HG02852 (cell line): ENCODE measurements around the gene FOS.
"Not testable (repeated sequence)": the region's sequence is repeated elsewhere in the genome, so short reads cannot be mapped to it uniquely, and the experiment has no call there.

ENCODE experiments used
- ATAC-seq: cut with Tn5 transposase; IDR thresholded peaks from one replicate; pipeline ENCODE4 v1.9.1; 2021; ENCODE audit warnings: mild to moderate bottlenecking, moderate library complexity; ENCODE audit not compliant: unreplicated experiment

The FOS gene

GRCh38 chr14:75274899-75275569 is 3.6 kb upstream of the FOS start:
- ATAC-seq: no peak

GRCh38 chr14:75275598-75275997 is 3.0 kb upstream of the FOS start:
- ATAC-seq: no peak

DNA sequence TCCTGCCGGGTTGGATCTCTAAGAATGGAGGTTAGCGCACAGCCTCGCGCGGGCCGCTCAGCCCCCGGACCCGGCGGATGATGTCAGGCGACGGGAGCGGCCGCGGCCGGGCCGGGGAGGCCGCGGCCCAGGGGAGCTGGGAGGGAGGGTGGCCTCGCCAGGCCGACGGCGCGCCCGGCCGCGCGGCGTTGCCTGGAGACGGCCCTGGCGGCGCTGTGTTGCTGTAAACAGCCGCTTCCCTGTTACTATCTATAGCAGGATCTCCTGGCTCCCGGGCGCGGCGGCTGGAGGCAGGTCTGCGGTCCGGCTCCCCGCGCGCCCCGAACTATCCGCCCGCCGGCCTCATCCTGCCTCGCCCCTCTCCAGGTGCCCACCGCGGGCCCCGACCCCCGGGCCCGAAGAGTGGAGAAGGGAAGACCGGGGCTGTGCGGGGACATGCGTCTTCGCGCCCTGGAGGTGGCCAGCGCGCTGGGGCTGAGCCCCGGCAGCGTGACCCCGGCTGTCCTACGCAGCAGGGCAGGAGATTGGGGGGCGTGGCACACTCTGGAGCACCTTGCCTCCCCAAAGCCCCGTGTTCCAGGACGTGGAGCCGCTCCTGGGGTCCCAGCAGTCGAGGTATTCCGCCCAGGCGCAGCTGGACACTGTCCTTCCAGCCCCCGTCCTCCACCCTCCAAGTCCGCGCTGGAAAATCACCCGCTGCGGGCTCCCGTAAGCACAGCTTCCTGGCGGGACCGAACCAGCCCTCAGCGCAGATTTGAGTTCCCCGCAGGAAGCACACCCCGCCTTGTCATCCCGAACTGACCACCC is 1.4 kb upstream of the FOS start:
- ATAC-seq: no peak

DNA sequence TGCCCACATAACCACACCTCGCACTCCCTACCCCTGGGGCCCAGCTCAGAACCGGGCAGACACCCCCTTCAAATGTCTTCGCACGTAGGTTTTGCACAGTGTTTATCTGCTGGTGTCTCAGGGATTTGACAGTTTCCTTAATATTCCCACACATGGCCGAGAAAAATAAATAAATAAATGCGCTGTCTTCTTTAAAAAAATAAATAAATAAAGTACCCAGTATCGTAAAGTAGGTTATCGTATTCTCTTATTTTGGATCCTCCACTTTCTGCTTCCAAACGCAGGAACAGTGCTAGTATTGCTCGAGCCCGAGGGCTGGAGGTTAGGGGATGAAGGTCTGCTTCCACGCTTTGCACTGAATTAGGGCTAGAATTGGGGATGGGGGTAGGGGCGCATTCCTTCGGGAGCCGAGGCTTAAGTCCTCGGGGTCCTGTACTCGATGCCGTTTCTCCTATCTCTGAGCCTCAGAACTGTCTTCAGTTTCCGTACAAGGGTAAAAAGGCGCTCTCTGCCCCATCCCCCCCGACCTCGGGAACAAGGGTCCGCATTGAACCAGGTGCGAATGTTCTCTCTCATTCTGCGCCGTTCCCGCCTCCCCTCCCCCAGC is 710 bp upstream of the FOS start:
- peak; percentile 3 for ATAC-seq

GRCh38 chr14:75279153-75279762 is 630 bp downstream of the FOS start:
- no peak for ATAC-seq

DNA sequence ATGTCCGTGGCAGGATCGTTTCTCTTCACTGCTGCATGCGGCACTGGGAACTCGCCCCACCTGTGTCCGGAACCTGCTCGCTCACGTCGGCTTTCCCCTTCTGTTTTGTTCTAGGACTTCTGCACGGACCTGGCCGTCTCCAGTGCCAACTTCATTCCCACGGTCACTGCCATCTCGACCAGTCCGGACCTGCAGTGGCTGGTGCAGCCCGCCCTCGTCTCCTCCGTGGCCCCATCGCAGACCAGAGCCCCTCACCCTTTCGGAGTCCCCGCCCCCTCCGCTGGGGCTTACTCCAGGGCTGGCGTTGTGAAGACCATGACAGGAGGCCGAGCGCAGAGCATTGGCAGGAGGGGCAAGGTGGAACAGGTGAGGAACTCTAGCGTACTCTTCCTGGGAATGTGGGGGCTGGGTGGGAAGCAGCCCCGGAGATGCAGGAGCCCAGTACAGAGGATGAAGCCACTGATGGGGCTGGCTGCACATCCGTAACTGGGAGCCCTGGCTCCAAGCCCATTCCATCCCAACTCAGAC is 1.2 kb downstream of the FOS start:
- no peak for ATAC-seq

- no peak for ATAC-seq
Measured at GRCh38 chr14:75280291-75280830, 1.7 kb downstream of the FOS start.

- no peak for ATAC-seq
Measured at GRCh38 chr14:75280831-75281653, 2.4 kb downstream of the FOS start.

DNA sequence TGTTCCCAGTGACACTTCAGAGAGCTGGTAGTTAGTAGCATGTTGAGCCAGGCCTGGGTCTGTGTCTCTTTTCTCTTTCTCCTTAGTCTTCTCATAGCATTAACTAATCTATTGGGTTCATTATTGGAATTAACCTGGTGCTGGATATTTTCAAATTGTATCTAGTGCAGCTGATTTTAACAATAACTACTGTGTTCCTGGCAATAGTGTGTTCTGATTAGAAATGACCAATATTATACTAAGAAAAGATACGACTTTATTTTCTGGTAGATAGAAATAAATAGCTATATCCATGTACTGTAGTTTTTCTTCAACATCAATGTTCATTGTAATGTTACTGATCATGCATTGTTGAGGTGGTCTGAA is 3.0 kb downstream of the FOS start:
- no peak for ATAC-seq

- ATAC-seq: no peak
Measured at GRCh38 chr14:75282170-75282554, 3.5 kb downstream of the FOS start.

- not testable (repeated sequence) for ATAC-seq
Measured at GRCh38 chr14:75282555-75283161, 4.0 kb downstream of the FOS start.

- no peak for ATAC-seq
Measured at GRCh38 chr14:75283162-75283832, 4.7 kb downstream of the FOS start.

GRCh38 chr14:75283833-75284563 is 5.4 kb downstream of the FOS start:
- ATAC-seq: no peak

DNA sequence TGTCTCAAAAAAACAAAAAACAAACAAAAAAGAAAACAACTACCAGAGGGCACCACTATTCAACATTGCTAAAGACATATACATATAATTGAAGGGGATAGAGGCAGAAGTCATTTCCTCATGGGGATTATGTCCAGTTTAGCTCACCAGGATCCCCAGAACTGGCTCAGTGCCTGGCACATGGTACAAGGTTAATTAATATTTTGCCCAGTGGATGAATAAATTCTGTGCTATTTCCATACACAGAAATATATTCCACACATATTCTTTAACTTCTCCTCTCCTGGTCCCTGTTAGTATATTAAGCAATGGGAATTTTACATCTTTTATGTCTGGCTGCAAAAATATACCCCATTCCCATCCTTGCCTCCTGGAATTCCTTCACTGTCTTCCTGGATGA is 6.7 kb downstream of the FOS start:
- ATAC-seq: no peak

GRCh38 chr14:75286313-75286712 is 7.7 kb downstream of the FOS start:
- ATAC-seq: no peak

GRCh38 chr14:75289840-75290388 is 11.3 kb downstream of the FOS start:
- no peak for ATAC-seq

DNA sequence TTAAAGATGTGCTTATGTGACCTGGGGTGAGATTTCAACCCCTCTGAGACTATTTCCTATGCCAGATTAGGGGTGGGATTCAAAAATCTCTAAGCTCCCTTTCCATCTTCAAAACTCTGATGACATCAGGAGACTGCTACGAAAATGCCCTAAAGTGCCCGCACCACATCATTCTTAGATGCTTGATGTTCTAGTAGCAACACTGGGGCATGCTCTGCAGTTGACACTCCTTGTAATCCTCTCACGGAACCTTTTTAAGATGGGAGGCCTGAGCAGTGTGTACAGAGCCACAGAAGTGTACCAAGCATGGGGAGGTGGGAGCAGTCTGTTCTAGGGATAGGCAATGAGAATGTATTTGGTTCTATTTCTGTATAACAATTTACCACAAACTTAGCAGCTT is 12.2 kb downstream of the FOS start:
- ATAC-seq: no peak

- no peak for ATAC-seq
Measured at GRCh38 chr14:75291331-75291730, 12.7 kb downstream of the FOS start.
